CD4-positive, alpha-beta T cell (primary cell): Measurements from ENCODE around the gene SLC38A11. TPM values are rescaled to one million over a fixed set of nuclear protein-coding genes. Genes with fewer than 3 reads are reported as not detected.

Experiments used
- ATAC-seq: fragments of 200-7000 bp; cut with Tn5 transposase; one replicate; pipeline ENCODE4 v1.10.0; 2022; ENCODE audit warnings: mild to moderate bottlenecking; ENCODE audit not compliant: poor library complexity
- CTCF ChIA-PET: fragments of 350-600 bp; sonication (Branson Sonifier 250); formaldehyde crosslinking; loops from one replicate; lab custom pipeline; 2021; ENCODE audit warnings: antibody characterized with exemption, inconsistent platforms; lab: Charles Lee
- POLR2A ChIA-PET: fragments of 350-600 bp; sonication (Branson Sonifier 250); formaldehyde crosslinking; loops from one replicate; lab custom pipeline; 2021; ENCODE audit warnings: antibody characterized with exemption, inconsistent platforms; lab: Charles Lee
- DNase-seq, 14 experiments: peaks; one replicate each; pipeline ENCODE4 v3.0.0-alpha.2; 2013 to 2020; ENCODE audit warnings: mixed read lengths in 2 of 14
- H3K27ac ChIP-seq, 2 donors: one replicate each; pipeline versions ENCODE4 v1.5.1 to v1.7.0; 2013; ENCODE audit warnings: low read length in 2 of 2, low read depth in 1 of 2, mild to moderate bottlenecking in 1 of 2
- H3K27me3 ChIP-seq, 2 experiments: 1 replicate in 1 of 2; 2 replicates in 1 of 2; pipeline versions ENCODE4 v1.6.1 to v1.7.0; 2013; ENCODE audit warnings: low read length in 2 of 2, control low read depth in 1 of 2, mild to moderate bottlenecking in 1 of 2, moderate library complexity in 1 of 2; ENCODE audit not compliant: insufficient read depth in 2 of 2, control insufficient read depth in 1 of 2
- H3K36me3 ChIP-seq: one replicate; pipeline ENCODE4 v1.6.1; 2013; ENCODE audit warnings: low read length, control low read depth; ENCODE audit not compliant: insufficient read depth
- H3K4me1 ChIP-seq: one replicate; pipeline ENCODE4 v1.6.1; 2013; ENCODE audit warnings: low read length, control low read depth; ENCODE audit not compliant: insufficient read depth
- H3K4me3 ChIP-seq: one replicate; pipeline ENCODE4 v1.5.1; 2013; ENCODE audit warnings: mild to moderate bottlenecking, low read length, moderate library complexity
- H3K9me3 ChIP-seq, 2 experiments: 1 replicate in 1 of 2; 2 replicates in 1 of 2; pipeline versions ENCODE4 v1.6.1 to v1.7.0; 2013; ENCODE audit warnings: low read length in 2 of 2, mild to moderate bottlenecking in 2 of 2, control low read depth in 1 of 2, moderate library complexity in 1 of 2; ENCODE audit not compliant: control insufficient read depth in 1 of 2, insufficient read depth in 1 of 2
- H3K27ac Mint-ChIP-seq: one replicate; pipeline ENCODE4 v1.8.0; 2020; ENCODE audit warnings: mixed read lengths
- H3K27me3 Mint-ChIP-seq: one replicate; pipeline ENCODE4 v1.8.0; 2021; ENCODE audit warnings: mixed read lengths
- H3K36me3 Mint-ChIP-seq: one replicate; pipeline ENCODE4 v1.8.0; 2021; ENCODE audit warnings: low read depth, mixed read lengths
- H3K4me1 Mint-ChIP-seq: one replicate; pipeline ENCODE4 v1.8.0; 2021; ENCODE audit warnings: low read depth, mixed read lengths
- H3K4me3 Mint-ChIP-seq: one replicate; pipeline ENCODE4 v1.8.0; 2020; ENCODE audit warnings: mild to moderate bottlenecking, mixed read lengths
- H3K9me3 Mint-ChIP-seq: one replicate; pipeline ENCODE4 v1.8.0; 2020; ENCODE audit warnings: mixed read lengths
- CTCF ChIP-seq: fragments of 200-600 bp; IDR thresholded peaks from one replicate; pipeline ENCODE4 v1.8.0; 2022; ENCODE audit warnings: antibody characterized with exemption, mild to moderate bottlenecking
- intact Hi-C, 2 experiments: fragments of 100-400 bp; cut with DNase I in 1 of 2; cut with micrococcal nuclease in 1 of 2; formaldehyde crosslinking; loops; one replicate each; pipeline versions ENCODE4 v1.15.1 to v1.9.0; 2023 to 2025; cut with DNase I, micrococcal nuclease
- total RNA-seq, 174 experiments: library from RNA in 2 of 174; stranded (reverse) in 2 of 174; gene quantifications; one replicate each; pipeline ENCODE4 v1.2.3 and lab custom pipeline; 2021 to 2026

The SLC38A11 gene
- total RNA-seq, 2 experiments from 2014 or later = not detected

GRCh38 chr2:164903204-164903603 lies 52.1 kb downstream of the SLC38A11 start:
- Histone ChIP-seq H3K4me1 (no peaks in the 10 kb centered on the region), H3K27ac (no peak overlapping the region), H3K27me3 (no peaks in the 10 kb centered on the region), H3K9me3 (no peaks in the 10 kb centered on the region), H3K4me3 (no peak overlapping the region), H3K36me3 (no peaks in the 10 kb centered on the region)
- Mint-ChIP-seq H3K9me3 (peaks cover 2% of the 10 kb centered on the region), H3K4me1 (no peaks in the 10 kb centered on the region), H3K4me3 (no peak overlapping the region), H3K27ac (no peak overlapping the region), H3K36me3 (no peaks in the 10 kb centered on the region), H3K27me3 (no peaks in the 10 kb centered on the region)
- CTCF ChIA-PET = no interaction called here
- POLR2A ChIA-PET = no interaction called here
- no peak for TF ChIP-seq CTCF
- DNase-seq (no peak), ATAC-seq (no peak)
- intact Hi-C loops = no loop called here

GRCh38 chr2:164899121-164899520 lies 56.2 kb downstream of the SLC38A11 start:
- no peaks in the 10 kb centered on the region for H3K27me3 Mint-ChIP-seq
- no peaks in the 10 kb centered on the region for H3K4me1 Mint-ChIP-seq
- no peak overlapping the region for H3K27ac Mint-ChIP-seq
- no peak overlapping the region for H3K4me3 Mint-ChIP-seq
- H3K27me3 ChIP-seq = no peaks in the 10 kb centered on the region
- DNase-seq (no peak), ATAC-seq (no peak)
- ChIA-PET CTCF (no interaction called here), POLR2A (no interaction called here)
- H3K36me3 Mint-ChIP-seq = no peaks in the 10 kb centered on the region
- H3K4me1 ChIP-seq = no peaks in the 10 kb centered on the region
- peaks cover 2% of the 10 kb centered on the region for H3K9me3 Mint-ChIP-seq
- H3K36me3 ChIP-seq = no peaks in the 10 kb centered on the region
- H3K27ac ChIP-seq = no peak overlapping the region
- H3K4me3 ChIP-seq = no peak overlapping the region
- intact Hi-C loops = no loop called here
- no peaks in the 10 kb centered on the region for H3K9me3 ChIP-seq
- TF ChIP-seq CTCF = no peak

- no peaks in the 10 kb centered on the region for H3K36me3 ChIP-seq
- ATAC-seq (no peak), DNase-seq (no peak)
- Mint-ChIP-seq H3K4me3 (no peak overlapping the region), H3K36me3 (no peaks in the 10 kb centered on the region), H3K27ac (no peak overlapping the region), H3K4me1 (no peaks in the 10 kb centered on the region), H3K27me3 (no peaks in the 10 kb centered on the region), H3K9me3 (peaks cover 2% of the 10 kb centered on the region)
- no peaks in the 10 kb centered on the region for H3K9me3 ChIP-seq
- no peak overlapping the region for H3K4me3 ChIP-seq
- H3K27me3 ChIP-seq = no peaks in the 10 kb centered on the region
- no peak overlapping the region for H3K27ac ChIP-seq
- ChIA-PET CTCF (no interaction called here), POLR2A (no interaction called here)
- no peaks in the 10 kb centered on the region for H3K4me1 ChIP-seq
- TF ChIP-seq CTCF = no peak
- intact Hi-C loops = no loop called here
These were observed 56.9 kb downstream of the SLC38A11 start for GRCh38 chr2:164898475-164898874.
